ENCODE data around the gene ZC3H12C.

ZC3H12C gene

DNA sequence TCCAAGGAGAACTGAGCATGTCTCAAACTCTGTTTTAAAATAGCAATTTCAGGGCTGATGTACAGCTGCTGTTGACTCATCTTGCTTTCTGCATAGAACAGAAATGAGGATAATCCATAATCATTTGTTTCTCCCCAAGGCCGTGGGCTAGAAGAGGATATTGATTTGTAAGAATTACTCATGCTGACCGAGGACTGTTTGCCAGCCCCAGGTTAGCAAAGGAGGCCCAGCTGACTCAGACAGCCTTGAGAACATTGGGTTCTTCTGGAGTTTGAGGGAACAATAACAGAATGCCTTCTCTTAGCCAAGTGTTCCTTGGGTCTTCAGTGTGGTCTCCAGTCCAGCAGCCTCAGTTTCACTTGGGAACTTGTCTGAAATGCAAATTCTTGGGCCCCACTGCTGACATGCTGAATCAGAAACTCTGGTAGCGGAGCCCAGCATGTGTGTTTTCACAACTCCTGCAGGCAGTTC lies 92.0 kb downstream of the ZC3H12C start:
- no peak for TF ChIP-seq GATA2 (IDR thresholded peaks at IDR 0.05; ENCODE audit: low read depth, low read length)
- no peak for TF ChIP-seq GATA3 (IDR thresholded peaks at IDR 0.05; ENCODE audit: low read depth, low read length)

DNA sequence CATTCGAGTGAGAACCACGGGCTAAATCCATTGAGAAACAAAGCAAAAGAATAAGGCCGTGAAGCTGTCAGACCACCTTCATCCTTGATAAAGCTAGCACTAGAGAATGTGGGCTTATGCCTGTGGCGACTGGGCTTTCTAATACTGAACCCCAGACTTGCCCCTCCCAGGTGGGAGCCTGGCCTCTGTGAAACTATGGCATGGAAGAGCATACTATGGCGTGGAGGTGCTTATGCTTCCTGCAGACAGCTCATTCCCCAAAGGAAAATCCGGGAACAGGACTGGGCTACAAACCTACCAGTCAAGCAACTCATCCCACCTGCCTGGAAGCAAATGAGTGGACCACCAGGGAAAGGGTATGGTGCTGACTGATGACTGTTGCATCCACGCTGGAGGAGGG lies 92.4 kb downstream of the ZC3H12C start:
- TF ChIP-seq GATA2 (IDR thresholded peaks at IDR 0.05; ENCODE audit: low read depth, low read length) (no peak), GATA3 (IDR thresholded peaks at IDR 0.05; ENCODE audit: low read depth, low read length) (no peak)

DNA sequence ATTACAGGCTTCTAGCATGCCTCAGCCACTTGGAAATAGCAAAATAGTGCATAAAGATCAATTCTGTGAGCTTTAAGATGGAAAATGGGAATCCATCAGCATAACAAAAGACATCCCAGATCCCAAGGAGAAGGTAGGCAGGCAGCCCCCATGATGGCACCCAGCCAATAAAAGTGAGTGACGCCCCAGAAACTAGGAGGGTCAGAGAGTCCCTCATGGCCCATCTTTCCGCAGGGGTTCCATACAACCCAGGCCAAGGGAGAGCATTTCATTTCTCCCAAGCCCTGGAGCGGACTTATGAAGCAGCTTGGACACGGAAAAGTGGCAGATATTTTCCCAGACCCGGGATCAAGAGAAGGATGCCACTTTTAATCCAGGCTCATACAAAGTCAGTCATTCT lies 93.3 kb downstream of the ZC3H12C start:
- TF ChIP-seq GATA3 (IDR thresholded peaks at IDR 0.05; ENCODE audit: low read depth, low read length) (no peak), GATA2 (IDR thresholded peaks at IDR 0.05; ENCODE audit: low read depth, low read length) (no peak)

DNA sequence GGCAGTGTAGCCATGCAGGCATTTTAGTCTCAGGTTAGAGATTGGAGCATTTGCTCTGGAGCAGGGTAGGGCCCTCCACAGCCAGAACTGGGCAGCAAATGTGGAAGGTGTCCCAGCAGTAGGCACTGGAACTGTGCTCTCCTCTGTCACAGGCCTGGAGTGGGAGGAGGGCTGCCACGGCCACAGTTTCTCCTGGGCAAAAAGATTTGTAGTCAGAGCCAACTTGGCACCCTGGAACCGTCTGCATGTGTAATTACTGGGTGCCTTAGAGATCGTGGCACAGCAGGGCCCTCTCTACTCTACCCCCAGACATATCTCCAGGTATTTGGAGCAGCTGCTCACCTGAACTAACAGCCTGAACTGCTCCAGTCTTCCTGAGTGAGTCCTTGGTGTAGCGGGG lies 93.7 kb downstream of the ZC3H12C start:
- TF ChIP-seq GATA3 (IDR thresholded peaks at IDR 0.05; ENCODE audit: low read depth, low read length) (no peak), GATA2 (IDR thresholded peaks at IDR 0.05; ENCODE audit: low read depth, low read length) (no peak)

DNA sequence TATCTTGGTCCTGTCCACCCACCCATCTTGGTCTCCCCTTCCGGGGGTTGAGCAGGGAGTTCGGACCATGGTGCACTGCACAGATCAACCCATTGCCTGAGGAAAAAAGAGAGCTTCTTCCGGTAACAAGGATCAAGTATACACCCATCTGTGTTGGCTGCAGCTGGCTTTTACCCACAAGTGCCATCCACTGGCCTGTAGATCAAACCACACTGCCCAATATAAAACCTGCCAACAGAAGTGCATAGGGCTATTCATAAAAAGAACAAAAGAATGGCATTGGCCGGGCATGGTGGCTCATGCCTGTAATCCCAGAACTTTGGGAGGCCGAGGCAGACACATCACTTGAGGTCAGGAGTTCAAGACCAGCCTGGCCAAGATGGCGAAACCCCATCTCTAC lies 94.5 kb downstream of the ZC3H12C start:
- no peak for TF ChIP-seq GATA3 (IDR thresholded peaks at IDR 0.05; ENCODE audit: low read depth, low read length)
- TF ChIP-seq GATA2 (IDR thresholded peaks at IDR 0.05; ENCODE audit: low read depth, low read length): no peak

DNA sequence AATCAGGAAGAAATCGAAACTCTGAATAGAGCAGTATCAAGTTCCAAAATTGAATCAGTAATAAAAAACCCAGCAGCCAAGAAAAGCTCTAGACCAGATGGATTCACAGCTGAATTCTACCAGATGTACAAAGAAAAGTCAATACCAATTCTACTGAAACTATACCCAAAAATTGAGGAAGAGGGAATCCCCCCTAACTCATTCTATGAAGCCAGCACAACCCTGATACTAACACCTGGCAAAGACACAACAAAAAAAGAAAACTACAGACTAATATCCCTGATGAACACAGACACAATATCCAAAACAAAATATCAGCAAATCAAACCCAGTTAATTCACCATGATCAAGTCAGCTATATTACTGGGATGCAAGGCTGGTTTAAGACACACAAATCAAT lies 97.7 kb downstream of the ZC3H12C start:
- TF ChIP-seq GATA2 (IDR thresholded peaks at IDR 0.05; ENCODE audit: low read depth, low read length) (no peak), GATA3 (IDR thresholded peaks at IDR 0.05; ENCODE audit: low read depth, low read length) (no peak)

DNA sequence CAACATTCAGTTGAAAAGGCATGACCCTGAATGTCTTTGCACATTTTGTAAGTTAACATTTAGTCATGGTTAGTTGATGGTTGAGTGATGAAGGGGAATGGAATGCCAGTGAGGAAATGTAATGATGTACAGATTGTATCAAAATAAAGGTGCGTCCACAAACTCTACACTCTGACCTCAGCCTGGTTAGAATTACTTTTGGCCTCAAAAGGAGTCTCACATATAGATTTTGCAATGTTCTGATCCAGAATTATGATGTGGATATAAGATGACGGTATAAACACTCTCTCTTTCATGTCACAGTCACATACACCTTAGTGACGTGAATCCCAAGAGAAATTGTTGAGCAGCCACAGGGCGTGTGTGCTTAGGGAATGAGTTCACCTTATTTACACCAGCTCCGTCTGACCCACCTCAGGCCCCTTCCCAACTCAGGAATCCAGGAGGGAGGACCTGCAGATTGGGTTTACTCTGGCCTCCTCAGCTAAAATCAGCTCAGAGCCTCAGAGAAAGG lies 103.1 kb downstream of the ZC3H12C start:
- TF ChIP-seq GATA2 (IDR thresholded peaks at IDR 0.05; ENCODE audit: low read depth, low read length) (no peak), GATA3 (IDR thresholded peaks at IDR 0.05; ENCODE audit: low read depth, low read length) (no peak)

DNA sequence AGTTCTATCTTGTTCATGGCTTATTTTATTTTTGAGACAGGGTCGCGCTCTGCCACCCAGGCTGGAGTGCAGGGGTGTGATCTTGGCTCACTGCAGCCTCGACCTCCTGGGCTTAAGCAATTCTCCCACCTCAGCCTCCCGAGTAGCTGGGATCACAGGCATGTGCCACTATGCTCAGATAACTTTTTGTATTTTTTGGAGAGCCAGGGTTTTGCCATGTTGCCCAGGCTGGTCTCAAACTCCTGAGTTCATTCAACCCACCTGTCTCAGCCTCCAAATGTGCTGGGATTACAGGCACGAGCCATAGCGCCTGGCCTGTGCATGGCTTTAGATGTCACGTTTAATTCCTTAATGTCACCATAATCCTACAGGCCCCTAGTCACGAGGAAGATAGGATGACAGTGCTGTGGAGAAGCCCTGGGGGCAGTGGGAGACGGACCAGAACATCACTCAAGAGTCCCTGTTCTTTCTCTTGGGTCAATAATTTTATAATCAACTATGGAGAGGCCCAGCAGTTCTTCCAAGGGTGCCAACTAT lies 103.8 kb downstream of the ZC3H12C start:
- TF ChIP-seq GATA3 (IDR thresholded peaks at IDR 0.05; ENCODE audit: low read depth, low read length) (no peak), GATA2 (IDR thresholded peaks at IDR 0.05; ENCODE audit: low read depth, low read length) (no peak)

DNA sequence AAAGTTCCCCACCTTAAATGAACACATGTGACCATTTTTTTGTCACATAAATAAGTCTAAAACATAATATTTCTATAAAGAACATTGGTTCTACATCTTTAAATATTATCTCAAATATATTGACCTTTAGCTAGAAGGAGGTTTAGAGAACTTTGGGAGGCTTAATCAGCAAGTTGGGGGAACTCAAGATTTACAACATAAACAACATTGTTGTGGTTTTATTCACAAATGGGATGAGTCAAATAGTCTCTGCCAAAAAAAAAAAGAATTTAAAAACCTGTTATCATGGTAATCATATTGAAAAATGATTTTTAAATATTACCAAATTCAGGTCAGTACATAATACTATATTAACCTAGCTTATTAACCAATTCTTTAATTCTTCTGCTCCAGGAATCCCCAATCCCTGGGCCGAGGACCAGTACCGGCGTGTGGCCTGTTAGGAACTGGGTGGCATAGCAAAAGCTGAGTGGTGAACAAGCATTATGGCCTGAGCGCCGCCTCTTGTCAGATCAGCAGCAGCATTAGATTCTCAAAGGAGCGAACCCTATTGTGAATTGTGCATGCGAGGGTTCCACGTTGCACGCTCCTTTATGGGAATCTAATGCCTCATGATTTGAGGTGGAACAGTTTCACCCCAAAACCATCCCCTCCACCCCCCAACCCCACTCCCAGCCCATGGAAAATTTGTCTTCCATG lies 105.0 kb downstream of the ZC3H12C start:
- no peak for TF ChIP-seq GATA2 (IDR thresholded peaks at IDR 0.05; ENCODE audit: low read depth, low read length)

DNA sequence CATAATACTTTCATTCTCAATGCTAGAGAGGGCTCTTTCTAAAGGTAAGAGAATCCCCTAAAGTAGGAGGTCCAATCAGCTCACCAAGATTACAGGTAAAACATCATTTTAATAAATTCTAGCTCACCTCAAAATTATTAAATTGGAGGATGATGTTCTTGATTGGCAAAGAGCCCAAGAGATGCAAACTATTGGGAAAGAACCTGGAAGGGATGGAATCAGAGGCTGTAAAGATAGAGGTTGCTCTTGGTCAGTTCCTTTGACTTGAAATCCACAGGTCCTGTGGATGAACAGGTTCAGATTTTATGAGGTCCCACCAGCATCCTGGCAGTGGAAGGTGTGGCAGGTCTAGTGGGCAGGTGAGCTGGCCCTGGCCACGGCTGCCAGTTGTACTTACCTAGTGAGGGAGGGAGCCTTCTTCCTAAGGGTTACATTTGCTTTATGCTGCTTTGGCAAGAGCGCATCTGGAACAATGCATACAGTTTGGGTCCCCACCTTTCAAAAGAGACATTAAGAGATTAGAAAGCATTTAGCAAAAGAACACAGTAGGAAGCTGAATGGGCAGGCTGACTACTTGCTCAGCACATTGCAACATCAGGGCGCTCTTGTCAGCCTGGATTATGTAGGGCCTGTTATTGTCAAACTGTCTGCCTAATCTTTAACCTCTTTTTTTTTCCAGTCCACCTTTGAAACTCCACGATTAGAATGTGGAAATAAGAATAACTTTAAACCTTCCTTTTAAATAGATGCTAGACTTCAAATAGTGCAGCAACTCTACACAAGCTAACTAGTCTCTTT lies 106.2 kb downstream of the ZC3H12C start:
- no peak for TF ChIP-seq GATA3 (IDR thresholded peaks at IDR 0.05; ENCODE audit: low read depth, low read length)
- TF ChIP-seq GATA2 (IDR thresholded peaks at IDR 0.05; ENCODE audit: low read depth, low read length): no peak

DNA sequence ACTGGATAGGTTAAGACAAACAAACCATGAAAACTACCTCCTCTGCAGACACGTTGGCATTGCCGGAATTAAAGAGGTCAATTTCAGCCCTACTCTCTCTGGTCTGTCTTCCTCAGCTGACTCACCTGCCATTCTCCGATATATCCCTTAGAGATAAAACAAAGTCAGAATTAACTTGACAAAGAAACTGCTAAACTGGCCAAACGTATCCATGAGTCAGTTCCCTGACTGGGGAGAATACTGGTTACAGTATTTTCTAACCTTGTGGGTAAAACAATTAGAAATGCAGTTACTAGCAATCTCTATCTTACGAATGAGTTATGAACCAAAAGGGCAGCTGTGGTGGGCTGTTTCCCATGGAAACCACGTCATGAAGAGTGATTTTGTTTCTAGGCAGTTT lies 107.0 kb downstream of the ZC3H12C start:
- TF ChIP-seq GATA2 (IDR thresholded peaks at IDR 0.05; ENCODE audit: low read depth, low read length): no peak

DNA sequence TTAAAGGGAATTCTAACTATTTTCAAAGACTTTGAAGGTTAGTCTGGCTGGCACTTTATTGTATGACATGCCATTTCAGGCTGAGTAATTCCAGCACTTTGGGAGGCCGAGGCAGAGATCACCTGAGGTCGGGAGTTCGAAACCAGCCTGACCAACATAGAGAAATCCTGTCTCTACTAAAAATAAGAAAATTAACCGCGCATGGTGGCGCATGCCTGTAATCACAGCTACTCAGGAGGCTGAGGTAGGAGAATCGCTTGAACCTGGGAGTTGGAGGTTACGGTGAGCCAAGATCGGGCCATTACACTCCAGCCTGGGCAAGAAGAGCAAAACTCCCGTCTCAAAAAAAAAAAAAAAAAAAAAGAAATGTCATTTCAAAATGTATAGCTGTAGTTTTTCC lies 107.6 kb downstream of the ZC3H12C start:
- TF ChIP-seq GATA2 (IDR thresholded peaks at IDR 0.05; ENCODE audit: low read depth, low read length) (no peak), GATA3 (IDR thresholded peaks at IDR 0.05; ENCODE audit: low read depth, low read length) (no peak)

DNA sequence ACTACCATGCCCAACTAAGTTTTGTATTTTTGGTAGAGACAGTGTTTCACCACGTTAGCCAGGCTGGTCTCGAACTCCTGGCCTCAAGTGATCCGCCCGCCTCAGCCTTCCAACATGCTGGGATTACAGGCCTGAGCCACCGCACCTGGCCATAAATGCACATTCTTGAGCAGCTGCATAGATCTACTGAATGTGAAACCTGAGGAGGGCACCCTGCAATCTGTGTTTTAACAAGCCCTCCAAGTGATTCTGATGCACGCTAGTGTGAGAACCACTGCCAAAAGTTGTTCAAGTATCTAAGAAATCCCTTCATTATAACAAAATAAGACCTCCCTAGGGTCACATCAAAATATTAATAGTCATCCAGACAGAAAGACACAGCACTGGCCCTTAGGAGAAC lies 113.9 kb downstream of the ZC3H12C start:
- TF ChIP-seq GATA2 (IDR thresholded peaks at IDR 0.05; ENCODE audit: low read depth, low read length) (no peak), GATA3 (IDR thresholded peaks at IDR 0.05; ENCODE audit: low read depth, low read length) (no peak)

DNA sequence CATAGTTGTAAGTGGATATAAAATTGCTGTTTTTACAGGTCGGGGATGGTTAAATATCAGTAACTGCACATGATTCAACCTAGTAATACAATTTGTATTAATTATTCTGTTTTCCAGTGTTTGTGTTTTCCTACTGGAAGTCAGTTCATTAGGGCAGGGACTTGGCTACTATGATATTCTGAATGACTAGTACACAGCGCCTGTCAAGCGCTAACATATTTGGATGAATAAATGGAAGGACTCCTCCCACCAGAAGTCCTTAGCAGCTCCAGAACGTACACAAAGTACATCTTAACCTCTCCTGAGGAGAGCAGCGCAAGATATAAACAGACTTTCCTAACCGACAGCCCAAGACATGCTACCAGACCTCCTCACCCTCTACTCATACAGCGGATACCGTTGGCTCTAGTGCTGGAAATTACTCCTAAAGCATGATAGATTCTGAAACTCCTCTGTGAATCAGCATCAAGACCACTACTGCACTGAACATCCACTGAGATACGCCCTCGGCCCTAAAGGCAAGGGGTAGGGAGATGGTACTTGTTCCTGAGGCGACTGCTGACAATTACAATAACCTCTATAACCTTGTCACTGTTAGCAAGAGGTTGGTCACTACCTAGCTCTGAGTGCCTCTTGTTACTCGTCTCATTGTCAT lies 124.2 kb downstream of the ZC3H12C start:
- TF ChIP-seq GATA2 (IDR thresholded peaks at IDR 0.05; ENCODE audit: low read depth, low read length) (no peak), GATA3 (IDR thresholded peaks at IDR 0.05; ENCODE audit: low read depth, low read length) (no peak)
